Measurements from ENCODE around the gene ANKRD13D. TPM values are rescaled to one million over a fixed set of nuclear protein-coding genes. Genes with fewer than 3 reads are reported as not detected.

ANKRD13D gene
- total and polyA plus RNA-seq, 2 of the 8 experiments (the other 6 are each of a cell fraction or from before 2014, with no cell fraction given) = 24.9 to 26.5 TPM

- WGBS, 2 experiments (ENCODE audit: extremely low coverage in 1 of 2, insufficient coverage in 1 of 2, insufficient read length in 1 of 2, insufficient replicate concordance in 2 of 2, low coverage in 1 of 2, low lambda C conversion rate in 2 of 2, missing lambda C conversion rate in 1 of 2) = 89% methylated on average over 14 of the region's 15 CpGs; no CpG with 5 or more reads in 1 of the 2 experiments
- TF ChIP-seq CTCF (IDR thresholded peaks at IDR 0.05; ENCODE audit: control extremely low read depth in 1 of 3, insufficient read depth in 1 of 3, low read depth in 1 of 3, low read length in 3 of 3) (peak in 2 of 3 experiments; percentile 21 to 23; a peak in 2 of 4 replicates), CEBPB (IDR thresholded peaks at IDR 0.05; ENCODE audit: low read depth, low read length) (no peak)
- no peak overlapping the region for H3K27ac ChIP-seq (ENCODE audit: low read depth, low read length)
- no peak overlapping the region for H2BK120ac ChIP-seq (replicated peaks; ENCODE audit: low read depth, low read length)
- CTCF ChIA-PET (ENCODE audit: partially characterized antibody) = interaction anchor here (0.7 to 2.1 kb wide), 11 partner anchors 10 to 1148 kb away, joined by 3 to 7 read pairs (median 4); partner anchors contain the start of gene ANKRD13D
- no peak overlapping the region for H4K5ac ChIP-seq (ENCODE audit: insufficient read length, low read depth, low read length)
- H3K9ac ChIP-seq (replicated peaks in 1 of 4; ENCODE audit: extremely low read depth in 1 of 4, low read depth in 3 of 4, low read length in 3 of 4) = no peak overlapping the region
- no peaks in the 10 kb centered on the region for H3K79me1 ChIP-seq (ENCODE audit: low read depth, low read length)
- H3K56ac ChIP-seq (replicated peaks; ENCODE audit: insufficient read length, low read depth, low read length) = no peak overlapping the region
- no peaks in the 10 kb centered on the region; a peak in 1 of 7 replicates for H3K4me1 ChIP-seq (replicated peaks in 1 of 4; ENCODE audit: control insufficient read depth in 3 of 4, insufficient read depth in 4 of 4, low read length in 3 of 4)
- FAIRE-seq (no peak), DNase-seq (ENCODE audit: low read depth in 1 of 2, low spot score in 2 of 2) (no peak)
- no peak overlapping the region for H3K4me3 ChIP-seq (ENCODE audit: extremely low read depth in 1 of 4, insufficient read depth in 2 of 4, low read depth in 3 of 4, low read length in 4 of 4)
- no peak overlapping the region for H2BK20ac ChIP-seq (ENCODE audit: low read length)
- H3K4me2 ChIP-seq (ENCODE audit: insufficient read depth in 1 of 2, low read depth in 2 of 2, low read length in 2 of 2) = no peak overlapping the region
- H3K4ac ChIP-seq (replicated peaks; ENCODE audit: insufficient read length, low read depth, low read length) = no peak overlapping the region
- H3K23ac ChIP-seq (ENCODE audit: insufficient read length) = no peak overlapping the region
- no peak overlapping the region for H4K91ac ChIP-seq (replicated peaks; ENCODE audit: insufficient read length, low read length)
- H3K14ac ChIP-seq (ENCODE audit: insufficient read length) = no peak overlapping the region
- no peaks in the 10 kb centered on the region for H3K9me3 ChIP-seq (ENCODE audit: insufficient read depth in 2 of 2, low read depth in 1 of 2, low read length in 1 of 2)
- no peak overlapping the region for H2BK12ac ChIP-seq (ENCODE audit: low read depth, low read length)
- peaks cover 0 to 4% (median 0%) of the 10 kb centered on the region in 4 experiments; a peak in 2 of 8 replicates for H3K36me3 ChIP-seq (ENCODE audit: control insufficient read depth in 2 of 4, insufficient read depth in 4 of 4, low read length in 3 of 4)
- POLR2A ChIA-PET (ENCODE audit: partially characterized antibody) = interaction anchor here (0.5 to 1.4 kb wide), 3 partner anchors 11 to 407 kb away, joined by 3 to 4 read pairs (median 3); no protein-coding TSS in a partner anchor
- no peaks in the 10 kb centered on the region for H3K23me2 ChIP-seq (ENCODE audit: low read depth, low read length)
- H3K18ac ChIP-seq (ENCODE audit: extremely low read depth, low read length) = no peak overlapping the region
- H3K79me2 ChIP-seq (ENCODE audit: control insufficient read depth in 1 of 2, insufficient read depth in 2 of 2, low read length in 2 of 2) = no peaks in the 10 kb centered on the region
- H2BK15ac ChIP-seq (ENCODE audit: low read length) = no peak overlapping the region
- H2AFZ ChIP-seq (ENCODE audit: low read length) = no peak overlapping the region
- peaks cover 0 to 2% of the 10 kb centered on the region in 2 experiments for H4K20me1 ChIP-seq (replicated peaks in 1 of 2; ENCODE audit: control insufficient read depth in 1 of 2, insufficient read depth in 2 of 2, low read length in 2 of 2)
- H4K8ac ChIP-seq (ENCODE audit: extremely low read depth, insufficient read depth, low read length) = no peak overlapping the region
- no peak overlapping the region for H2BK5ac ChIP-seq (ENCODE audit: low read depth, low read length)
- no peak overlapping the region for H2AK5ac ChIP-seq (ENCODE audit: low read depth, low read length)
- no peaks in the 10 kb centered on the region; a peak in 1 of 7 replicates for H3K27me3 ChIP-seq (replicated peaks in 1 of 4; ENCODE audit: control insufficient read depth in 3 of 4, extremely low read depth in 1 of 4, insufficient read depth in 3 of 4, low read length in 3 of 4)
Measured at GRCh38 chr11:67311556-67312082, 22.5 kb downstream of the ANKRD13D start.
